Endometrial microvascular endothelial cells (primary cell): ENCODE results near the gene GXYLT2. TPM values are rescaled to one million over a fixed set of nuclear protein-coding genes. Genes with fewer than 3 reads are reported as not detected.

Source experiments
- in situ Hi-C: cut with HindIII; loops from 2 replicates; pipeline ENCODE4 v1.10.0; 2017; ENCODE audit warnings: low sequenced_read_pairs, low pct_unique_long_range_greater_than_20kb; ENCODE audit errors: inconsistent ontology term
- total RNA-seq: library from RNA; depleted of rRNA; stranded (reverse); fragments of >200 nt; gene quantifications from one replicate; pipeline ENCODE4 v1.2.3, GENCODE V29; 2015; ENCODE audit errors: inconsistent ontology term

GXYLT2 gene
- total RNA-seq, 1 donor from 2014 or later = not detected

DNA sequence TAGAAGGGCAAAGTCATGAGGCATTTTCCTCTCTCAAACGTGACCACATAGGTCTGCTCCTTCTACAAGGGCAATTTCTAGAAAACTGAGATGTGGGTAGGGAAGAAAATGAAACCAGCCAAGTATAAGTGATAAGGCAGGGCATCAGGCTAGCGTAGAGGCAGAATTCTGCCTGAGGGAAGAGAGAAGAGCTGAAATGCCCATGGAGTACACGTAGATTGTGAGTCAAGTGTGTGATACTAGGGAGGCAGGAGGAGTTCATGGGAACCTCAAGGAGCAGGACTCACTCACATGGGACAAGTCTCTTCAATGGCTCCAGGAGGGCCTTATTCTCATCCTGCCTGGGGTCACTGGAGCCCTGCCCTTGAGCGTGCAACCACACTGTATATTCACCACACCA is 73.9 kb downstream of the GXYLT2 start:
- in situ Hi-C loops = no loop called here

DNA sequence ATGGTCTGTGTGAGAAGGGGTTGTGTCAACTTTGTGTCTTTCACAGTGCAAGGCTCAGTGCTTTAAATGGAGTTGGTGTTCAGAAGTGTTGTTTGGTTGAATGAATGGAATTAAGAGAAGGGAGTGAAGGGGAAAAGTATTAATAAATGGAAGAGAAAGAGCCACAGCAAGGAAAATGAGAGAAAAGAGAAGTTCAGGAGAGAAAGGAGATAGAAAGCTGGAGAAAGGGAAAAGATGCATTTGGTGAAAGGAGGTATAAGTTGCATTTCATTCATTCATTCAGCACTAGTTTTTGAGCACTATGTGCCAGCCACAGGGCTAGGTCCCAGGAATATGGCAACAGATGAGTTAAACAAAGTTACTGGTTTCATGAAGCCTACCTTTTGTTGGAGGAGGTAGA is 74.5 kb downstream of the GXYLT2 start:
- in situ Hi-C loops = no loop called here

DNA sequence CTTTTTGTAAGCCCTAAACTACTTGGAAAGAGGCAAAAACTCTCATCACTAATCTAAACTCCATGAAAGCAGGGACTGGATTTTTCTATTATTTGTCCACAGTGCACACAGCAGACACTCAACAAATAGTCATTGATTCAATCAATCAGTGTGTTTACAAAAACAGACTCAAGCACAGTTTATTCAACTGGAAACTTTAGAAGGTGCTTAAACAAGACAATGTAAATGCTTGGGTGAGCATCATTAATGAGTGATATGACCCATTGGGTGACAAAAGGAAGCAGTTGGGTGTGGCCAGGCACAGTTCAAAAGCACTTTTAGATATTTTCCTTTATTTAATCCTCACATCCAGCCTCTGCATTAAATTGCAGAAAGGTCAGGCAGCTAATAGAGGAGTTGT is 76.8 kb downstream of the GXYLT2 start:
- in situ Hi-C loops = no loop called here

DNA sequence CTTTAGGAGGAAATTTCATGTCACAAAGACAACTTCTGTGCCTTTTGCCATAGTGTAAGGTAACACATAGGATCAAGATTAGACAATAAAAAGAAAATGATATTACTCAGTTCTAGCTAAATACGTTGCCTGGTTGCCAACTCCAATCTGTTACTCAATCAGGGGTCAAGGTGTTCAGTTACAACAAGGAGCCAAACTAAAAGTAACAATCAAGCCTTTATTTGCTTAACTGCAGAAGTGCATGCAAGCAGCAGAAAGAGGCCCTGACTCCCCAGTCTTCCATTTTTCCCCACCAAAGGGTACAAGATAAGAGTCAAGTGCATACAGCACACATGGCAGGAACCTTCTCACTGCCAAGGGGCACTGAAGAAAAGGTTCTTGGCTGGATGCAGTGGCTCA is 80.4 kb downstream of the GXYLT2 start:
- in situ Hi-C loops = no loop called here

DNA sequence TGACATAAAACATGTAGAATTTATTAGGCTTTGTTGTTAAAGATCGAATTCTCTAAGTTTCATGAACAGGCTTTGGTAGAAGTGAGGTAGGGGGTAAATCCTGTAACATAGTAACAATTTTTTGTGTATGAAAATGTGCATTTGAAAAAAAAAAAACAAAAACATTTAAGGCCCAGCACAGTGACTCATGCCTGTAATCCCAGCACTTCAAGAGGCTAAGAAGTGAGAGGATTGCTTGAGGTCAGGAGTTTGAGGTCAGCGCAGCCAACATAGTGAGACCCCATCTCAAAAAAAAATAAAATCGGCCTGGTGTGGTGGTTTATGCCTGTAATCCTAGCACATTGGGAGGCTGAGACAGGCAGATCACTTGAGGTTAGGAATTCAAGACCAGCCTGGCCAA is 81.9 kb downstream of the GXYLT2 start:
- in situ Hi-C loops = no loop called here

DNA sequence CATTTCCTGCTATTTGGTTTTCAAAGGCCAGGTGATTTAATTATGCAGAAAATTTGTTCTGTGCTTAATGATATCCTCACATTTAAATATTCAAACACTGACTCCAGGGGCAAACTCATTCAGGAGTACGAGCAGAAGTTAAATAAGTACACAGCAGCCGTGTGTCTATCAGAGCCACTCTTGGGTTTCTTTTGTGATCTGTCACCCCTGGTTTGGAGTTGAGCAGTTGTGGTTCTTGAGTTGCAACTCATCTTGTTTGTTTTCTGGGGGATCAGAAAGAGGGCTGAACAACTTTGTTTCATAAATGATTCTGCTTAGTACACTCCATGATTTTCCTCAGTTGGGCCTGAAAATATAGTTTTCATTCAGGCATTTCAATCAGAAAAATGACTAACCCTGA is 83.1 kb downstream of the GXYLT2 start:
- in situ Hi-C loops = no loop called here

DNA sequence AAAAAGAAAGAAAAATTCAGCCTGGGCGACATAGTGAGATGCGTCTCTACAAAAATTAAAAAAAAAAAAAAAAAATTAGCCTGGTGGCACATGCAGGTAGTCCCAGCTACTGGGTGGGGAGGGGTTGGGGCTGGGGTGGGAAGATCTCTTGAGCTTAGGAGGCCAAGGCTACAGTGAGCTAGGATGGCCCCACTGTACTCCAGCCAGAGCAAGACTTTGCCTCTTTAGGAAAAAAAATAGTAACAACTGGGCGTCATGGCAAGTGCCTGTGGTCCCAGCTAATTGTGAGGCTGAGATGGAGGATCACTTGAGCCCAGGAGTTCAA is 84.8 kb downstream of the GXYLT2 start:
- in situ Hi-C loops = no loop called here

DNA sequence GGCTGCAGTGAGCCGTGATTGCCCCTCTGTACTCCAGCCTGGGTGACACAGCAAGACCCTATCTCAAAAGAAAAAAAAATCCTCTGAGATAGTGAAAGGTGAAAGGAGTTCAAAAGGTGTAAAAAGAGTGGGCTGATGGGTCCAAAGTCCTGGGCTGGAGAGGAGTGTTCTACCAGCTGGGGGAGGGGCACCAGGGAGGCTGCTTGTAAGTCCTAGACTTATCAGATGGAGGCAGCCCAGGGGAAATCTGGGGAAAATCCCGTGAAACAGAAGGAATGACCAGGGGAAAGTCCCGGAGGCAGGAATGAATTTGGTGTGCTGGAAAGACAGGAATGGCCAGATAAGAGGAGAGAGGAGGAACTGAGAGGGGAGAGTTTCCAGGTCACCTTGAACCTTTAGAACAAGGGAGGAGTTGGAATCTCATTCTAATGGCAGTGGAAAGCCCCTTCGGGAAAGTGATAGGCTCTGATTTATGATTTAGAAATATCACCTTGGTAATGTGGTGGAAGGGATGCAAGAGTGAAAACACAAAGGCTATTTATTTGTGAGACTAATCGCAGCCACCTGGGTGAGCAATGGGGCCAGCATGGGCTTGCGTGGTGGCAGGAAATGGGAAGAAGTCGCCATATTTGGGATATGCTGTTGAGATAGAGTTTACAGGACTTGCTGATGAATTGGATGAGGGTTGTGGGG is 85.3 kb downstream of the GXYLT2 start:
- in situ Hi-C loops = no loop called here

DNA sequence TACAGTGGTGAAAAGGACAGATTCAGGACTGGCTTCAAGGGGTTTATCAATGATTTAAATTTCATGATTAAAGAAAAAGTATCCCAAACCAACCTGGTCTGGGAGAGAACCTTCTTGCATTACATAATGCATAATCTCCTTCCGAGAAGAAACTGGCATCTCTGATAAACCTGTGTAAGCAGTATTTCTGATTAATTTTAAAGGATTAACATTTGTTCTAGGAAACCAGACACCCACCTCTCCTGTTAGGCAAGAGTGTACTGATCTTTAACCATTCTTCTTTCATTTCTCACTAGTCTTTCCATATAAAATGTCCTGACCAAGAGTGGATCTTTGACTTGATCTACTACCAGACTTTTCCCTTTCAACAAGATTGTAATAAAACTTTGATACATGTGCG is 85.9 kb downstream of the GXYLT2 start:
- in situ Hi-C loops = no loop called here

DNA sequence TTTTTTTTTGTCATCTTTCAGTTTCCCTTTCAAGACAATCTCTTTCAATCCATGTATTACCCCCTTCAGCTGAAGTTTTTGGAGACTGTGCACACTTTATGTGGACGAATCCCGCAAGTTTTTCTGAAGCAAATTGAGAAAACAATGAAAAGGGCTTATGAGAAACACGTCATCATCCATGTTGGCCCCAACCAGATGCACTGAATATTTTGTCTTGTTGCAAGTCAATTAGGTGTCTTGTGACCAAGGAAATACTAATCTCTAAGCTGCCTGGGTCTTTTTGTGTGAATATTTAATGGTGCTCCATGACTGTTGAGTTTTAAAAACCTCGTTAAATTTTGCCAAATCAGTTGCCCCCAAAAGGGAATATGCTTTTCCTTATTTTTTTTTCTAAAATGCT is 87.1 kb downstream of the GXYLT2 start:
- in situ Hi-C loops = no loop called here

DNA sequence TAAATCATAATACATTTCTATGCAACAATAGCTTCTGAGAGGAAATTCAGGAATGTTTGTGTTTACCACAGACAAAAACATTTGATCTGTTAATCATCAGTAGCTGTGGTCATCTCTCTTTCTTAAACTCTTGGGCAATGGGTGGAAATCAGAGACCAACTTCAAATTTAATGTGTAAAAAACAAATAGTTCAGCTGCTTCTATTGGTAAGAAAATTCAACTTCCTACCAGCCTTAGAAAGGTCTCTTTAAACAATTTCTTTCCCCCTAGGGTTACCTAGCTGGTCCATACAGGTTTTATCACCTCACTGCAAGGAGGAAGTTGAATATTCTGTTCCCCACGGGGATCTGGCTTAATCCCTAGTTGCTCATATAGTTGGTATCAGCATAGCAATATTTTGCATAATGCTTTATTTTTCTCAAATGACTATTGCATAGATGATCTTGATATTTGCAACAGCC is 88.5 kb downstream of the GXYLT2 start:
- in situ Hi-C loops = no loop called here

DNA sequence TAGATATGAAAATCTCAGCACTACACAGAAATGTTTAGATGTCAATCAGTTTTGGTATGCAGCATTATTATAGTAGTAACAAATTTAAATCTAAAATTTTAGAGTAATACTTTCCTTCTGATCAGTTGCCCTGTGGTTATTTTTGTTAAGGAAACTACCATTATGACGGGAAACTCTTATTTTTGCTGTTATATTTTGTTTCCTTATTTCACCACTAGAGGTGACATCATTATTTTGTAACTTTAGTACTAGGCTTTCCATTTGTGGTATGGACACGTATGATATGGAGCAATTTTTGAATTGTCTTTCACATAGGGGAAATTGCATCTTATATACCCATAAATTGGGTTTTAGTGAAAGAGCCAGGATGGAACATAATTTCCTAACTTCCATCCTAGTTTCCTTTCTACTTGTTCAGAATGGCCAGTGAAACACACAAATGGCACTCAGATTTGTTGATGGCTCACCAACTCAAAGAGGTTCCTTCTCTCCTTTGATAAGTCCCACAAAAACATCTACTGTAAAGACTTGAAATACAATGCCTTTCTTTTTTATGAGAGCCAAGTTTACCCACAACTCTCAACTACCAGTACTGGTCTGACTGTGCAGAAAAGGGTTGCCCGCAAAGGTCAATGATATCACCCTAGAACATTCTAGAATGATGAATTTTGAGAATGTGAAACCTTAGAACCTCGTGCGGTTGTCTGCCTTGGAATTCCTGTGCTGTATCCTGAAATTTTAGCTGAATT is 89.4 kb downstream of the GXYLT2 start:
- in situ Hi-C loops = no loop called here

DNA sequence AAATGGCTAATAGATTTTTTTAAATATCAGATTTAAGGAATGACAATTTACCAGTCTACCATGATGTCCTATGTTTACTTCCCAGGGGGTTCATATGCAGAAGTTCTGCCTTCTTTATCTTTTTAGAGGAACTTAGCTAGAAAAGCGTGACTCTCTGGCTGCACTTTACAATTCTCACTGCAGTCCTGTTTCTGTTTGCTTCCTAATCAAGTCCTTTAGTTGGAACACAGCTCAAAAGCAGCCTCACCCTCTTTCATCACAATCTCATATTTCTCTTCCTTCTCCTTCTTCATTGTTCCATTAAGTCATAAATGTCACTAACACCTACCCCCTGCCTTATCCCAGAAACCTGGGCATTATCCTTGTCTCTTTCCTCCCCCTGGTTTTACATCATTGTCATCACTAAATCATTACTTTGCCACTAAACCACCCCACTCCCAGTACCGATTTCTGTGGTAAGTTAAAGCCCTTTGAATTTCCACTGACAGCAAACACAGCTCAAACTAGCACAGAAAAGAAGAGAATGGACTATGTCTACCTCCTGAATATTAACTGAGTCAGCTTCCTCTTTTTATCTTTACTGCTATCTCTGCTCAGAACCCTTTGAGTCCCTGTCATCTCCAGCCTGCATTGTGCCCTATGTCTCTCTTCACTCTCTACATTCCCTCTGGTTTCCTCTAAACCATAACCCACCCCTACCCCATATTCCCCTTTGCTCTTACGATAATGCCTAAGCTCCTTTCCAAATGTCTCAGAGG is 94.9 kb downstream of the GXYLT2 start:
- in situ Hi-C loops = no loop called here

DNA sequence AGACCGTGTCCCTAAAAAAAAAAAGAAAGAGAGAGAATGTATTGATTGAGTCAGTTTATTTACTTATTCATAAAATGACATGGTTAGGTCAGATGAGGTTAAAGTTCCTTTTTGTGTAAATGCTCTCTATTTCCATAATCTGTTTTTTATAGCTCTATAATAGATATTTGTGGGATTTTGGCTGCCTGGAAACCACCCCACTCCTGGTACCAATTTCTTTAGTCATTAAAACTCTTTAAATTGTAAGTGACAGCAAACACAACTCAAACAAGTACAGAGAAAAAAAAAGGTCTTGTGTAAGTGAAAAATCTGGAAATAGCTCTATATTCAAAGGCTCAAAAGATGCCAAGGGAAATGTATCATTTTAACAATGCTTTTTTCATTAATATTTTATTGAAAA is 97.7 kb downstream of the GXYLT2 start:
- in situ Hi-C loops = no loop called here

DNA sequence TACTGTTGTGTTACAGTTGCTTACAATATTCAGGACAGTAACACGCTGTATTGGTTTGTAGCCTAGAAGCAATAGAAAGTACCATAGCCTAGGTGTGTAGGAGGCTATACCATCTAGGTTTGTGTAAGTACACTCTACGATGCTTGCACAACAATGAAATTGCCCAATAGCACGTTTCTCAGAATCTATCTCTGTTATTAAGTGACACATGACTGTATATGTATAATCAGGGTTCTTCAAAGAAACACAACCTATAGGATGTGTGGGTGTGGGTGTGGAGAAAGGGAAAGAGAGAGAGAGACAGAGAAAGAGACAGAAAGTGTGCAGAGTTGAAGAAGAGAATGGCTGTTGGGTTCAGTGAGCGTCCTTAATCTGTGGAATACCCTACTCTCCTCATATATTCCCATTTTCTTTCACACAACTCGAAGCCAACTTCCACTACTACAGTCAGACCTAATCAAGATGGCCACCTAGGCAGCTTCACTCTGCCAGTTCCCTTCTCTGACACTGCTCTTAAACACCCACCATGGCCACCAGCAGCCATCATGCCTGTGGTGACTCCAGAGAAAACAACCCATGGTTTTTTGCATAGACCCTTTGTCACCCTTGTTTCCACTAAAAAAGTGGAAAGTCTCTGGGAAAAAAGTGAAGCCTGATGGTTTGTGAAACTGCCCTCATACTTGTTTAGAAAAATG is 103.0 kb downstream of the GXYLT2 start:
- in situ Hi-C loops = no loop called here

DNA sequence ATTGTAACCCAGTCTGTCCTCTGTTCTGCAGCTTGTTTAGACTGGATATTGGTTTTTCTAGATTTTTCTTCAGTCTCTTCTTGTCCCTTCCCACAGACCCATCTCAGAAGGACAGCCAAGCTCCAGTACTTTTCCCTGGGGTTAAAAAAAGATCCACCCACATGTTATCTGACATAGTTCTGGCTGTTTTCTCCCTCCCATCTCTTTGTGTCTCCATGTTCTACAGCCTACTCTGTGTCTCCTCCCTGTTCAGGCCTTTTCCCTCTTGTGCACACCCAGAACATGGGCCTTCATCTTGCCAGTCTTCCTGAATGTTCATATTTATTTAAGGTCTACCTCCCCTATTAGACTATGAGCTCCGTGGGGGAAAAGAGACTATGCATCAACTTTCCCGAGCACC is 103.7 kb downstream of the GXYLT2 start:
- in situ Hi-C loops = no loop called here

DNA sequence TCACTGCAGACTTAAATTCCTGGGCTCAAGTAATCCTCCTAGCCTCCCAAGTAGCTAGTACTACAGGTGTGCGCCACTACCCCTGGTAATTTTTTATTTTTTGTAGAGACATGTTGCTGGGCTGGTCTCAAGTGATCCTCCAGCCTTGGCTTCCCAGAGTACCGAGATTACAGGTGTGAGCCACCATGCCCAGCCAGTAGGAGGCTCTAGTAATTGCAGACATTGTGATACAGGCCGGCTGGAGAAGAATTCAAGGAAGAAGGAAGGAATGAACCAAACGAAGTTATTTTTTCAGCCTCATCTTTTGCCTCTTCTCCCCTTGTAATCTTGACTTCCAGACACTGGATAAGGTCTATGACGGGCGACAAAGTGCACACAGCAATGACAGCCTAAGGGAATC is 105.5 kb downstream of the GXYLT2 start:
- in situ Hi-C loops = no loop called here

DNA sequence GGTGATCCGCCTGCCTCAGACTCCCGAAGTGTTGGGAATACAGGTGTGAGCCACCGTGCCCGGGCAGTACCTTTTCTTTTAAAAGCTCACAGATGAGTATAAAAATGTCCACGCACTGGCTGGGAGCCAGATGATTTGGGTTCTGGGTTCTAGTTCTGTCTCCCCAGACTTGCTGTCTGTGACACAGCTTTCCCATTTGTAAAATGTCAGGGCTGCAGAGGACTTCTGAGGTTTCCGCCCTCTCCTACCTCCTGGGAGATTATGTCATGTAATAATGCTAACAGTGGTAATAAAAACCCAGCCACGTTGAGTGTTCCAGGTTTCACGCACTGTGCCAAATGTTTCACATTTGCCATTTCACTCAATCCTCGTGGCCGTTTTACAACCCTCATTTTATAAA is 107.5 kb downstream of the GXYLT2 start:
- in situ Hi-C loops = no loop called here

DNA sequence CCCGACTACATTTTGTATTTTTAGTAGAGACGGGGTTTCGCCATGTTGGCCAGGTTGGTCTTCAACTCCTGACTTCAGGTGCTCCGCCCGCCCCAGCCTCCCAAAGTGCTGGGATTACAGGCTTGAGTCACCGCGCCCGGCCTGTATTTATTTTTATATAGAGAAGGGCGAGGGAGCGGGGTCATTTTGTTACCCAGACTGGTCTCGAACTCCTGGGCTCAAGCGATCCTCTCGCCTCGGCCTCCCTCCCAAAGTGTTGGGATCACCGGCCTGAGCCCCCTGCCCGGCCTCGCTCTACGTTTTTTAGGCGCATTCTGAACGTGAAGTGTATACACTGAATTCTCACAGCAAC is 108.3 kb downstream of the GXYLT2 start:
- in situ Hi-C loops = no loop called here
